HG03280 (cell line): Measurements from ENCODE around the gene OXER1.
A peak's percentile ranks its signal among the peaks of the same experiment; 100 is the strongest.

Experiments
- ATAC-seq: cut with Tn5 transposase; IDR thresholded peaks from one replicate; pipeline ENCODE4 v1.9.1; 2021; ENCODE audit warnings: mild to moderate bottlenecking, moderate library complexity; ENCODE audit not compliant: unreplicated experiment

OXER1 gene, protein sequence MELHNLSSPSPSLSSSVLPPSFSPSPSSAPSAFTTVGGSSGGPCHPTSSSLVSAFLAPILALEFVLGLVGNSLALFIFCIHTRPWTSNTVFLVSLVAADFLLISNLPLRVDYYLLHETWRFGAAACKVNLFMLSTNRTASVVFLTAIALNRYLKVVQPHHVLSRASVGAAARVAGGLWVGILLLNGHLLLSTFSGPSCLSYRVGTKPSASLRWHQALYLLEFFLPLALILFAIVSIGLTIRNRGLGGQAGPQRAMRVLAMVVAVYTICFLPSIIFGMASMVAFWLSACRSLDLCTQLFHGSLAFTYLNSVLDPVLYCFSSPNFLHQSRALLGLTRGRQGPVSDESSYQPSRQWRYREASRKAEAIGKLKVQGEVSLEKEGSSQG

GRCh38 chr2:42764096-42764495, at the start of gene OXER1:
Gene OXER1 (minus strand): TSS chr2:42764135. CDS start chr2:42764062, 73 bp downstream.
- no peak for ATAC-seq

- no peak for ATAC-seq
These were observed 49.1 kb upstream of the OXER1 start for GRCh38 chr2:42812899-42813479.

- no peak for ATAC-seq
These were observed 47.3 kb upstream of the OXER1 start for GRCh38 chr2:42810971-42811811.

DNA sequence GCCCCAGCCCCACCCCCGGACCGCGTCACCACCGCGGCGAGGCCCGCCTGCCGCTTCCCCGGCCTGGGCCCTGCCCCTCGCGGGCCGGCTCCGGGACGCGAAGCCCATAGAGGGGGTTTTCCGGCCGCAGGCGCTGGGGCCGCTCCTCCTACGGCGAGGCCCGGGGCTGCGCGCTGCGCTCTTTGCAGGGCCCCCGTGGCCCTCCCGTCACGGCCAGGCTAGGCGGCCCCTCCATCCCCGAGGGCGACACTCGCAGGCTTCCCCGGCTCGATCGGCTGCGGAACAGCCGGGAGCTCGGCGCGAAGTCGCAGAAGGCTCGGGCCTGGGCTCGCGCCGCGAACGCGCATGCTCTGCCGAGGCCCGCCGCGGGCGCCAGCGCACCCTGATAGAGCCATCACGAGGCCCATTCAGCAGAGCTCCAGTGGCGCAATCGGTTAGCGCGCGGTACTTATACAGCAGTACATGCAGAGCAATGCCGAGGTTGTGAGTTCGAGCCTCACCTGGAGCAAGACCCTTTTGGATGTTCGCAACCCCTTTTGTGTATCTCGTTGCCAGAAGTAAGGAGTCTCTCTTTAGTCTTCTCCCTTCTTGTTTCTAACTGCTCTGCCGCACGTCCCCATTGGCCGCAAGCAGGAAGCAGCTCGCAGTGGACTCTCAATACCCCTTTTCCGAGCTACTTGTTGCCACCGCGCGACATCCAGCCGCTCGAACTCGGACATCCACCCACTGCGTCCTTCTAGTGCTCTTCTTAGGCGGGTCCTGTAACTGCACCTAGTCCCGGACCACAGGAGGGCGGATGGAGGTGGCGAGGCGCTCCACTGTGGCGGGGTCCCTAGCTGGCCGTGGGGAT, 46.4 kb upstream of the OXER1 start:
- ATAC-seq = peak; percentile 73

- ATAC-seq = no peak
These were observed 45.8 kb upstream of the OXER1 start for GRCh38 chr2:42809819-42810120.

GRCh38 chr2:42809131-42809818, 45.3 kb upstream of the OXER1 start:
- ATAC-seq = no peak

DNA sequence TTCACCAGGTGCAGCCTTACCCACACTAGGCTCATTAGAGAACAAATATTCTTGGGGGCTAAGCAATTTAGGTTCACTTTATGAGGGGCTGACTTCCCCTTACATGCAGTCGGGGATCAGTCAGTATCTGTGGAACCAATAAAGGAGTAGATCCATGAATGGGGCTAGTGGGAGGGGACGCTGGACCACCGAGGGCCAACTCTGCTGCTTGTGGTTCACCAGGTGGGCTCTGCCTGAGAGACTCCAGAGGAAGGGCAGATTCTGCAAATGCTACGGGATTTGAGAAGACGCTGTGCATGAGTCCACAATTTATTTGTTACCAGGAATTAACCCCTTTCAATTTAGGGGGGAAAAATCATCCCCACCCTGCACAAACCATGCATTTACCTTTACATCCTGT, 44.4 kb upstream of the OXER1 start:
- no peak for ATAC-seq

- ATAC-seq = no peak
These were observed 42.9 kb upstream of the OXER1 start for GRCh38 chr2:42806786-42807185.

GRCh38 chr2:42804891-42805290, 41.0 kb upstream of the OXER1 start:
- no peak for ATAC-seq

- ATAC-seq = no peak
These were observed 40.4 kb upstream of the OXER1 start for GRCh38 chr2:42804338-42804737.

GRCh38 chr2:42802150-42802549, 38.2 kb upstream of the OXER1 start:
- no peak for ATAC-seq

DNA sequence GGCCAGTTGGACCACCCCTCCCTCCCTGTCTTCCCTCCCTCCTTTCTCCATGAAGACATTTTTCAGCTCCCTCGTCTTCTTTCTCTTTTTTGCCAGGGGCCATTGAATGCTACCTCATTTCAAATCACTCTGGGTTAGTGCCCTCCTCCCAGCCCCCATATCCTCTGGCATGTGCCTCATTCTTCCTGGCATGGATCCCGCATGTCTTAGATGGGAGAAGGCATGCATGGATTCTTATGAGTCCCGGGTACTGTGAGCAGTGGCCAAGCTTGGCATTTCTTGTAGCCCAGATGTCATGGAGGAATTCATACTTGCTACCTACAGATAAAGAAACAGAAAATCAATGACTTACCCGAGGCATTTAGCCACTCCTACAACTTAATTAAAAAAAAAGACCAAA, 37.4 kb upstream of the OXER1 start:
- no peak for ATAC-seq

DNA sequence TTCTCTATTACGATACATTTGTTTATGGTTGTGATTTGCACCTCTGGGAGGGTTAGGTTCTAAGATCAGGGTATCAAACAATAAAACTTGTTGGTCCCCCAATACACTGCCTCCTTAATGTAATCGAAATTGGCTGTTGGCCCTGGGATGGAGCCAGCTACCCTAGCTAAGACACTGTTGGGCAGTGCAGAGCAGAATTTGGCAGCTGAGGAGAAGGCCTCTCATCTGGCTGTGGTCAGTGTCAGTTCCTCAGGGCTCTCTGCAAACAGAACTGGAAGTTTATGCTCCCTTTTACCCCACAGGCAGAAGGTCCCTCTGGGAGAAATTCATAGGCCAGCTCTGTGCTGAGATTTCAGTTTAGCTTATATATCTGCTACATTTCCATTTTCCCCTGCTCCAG, 37.0 kb upstream of the OXER1 start:
- no peak for ATAC-seq

GRCh38 chr2:42800461-42800962, 36.6 kb upstream of the OXER1 start:
- ATAC-seq = no peak

DNA sequence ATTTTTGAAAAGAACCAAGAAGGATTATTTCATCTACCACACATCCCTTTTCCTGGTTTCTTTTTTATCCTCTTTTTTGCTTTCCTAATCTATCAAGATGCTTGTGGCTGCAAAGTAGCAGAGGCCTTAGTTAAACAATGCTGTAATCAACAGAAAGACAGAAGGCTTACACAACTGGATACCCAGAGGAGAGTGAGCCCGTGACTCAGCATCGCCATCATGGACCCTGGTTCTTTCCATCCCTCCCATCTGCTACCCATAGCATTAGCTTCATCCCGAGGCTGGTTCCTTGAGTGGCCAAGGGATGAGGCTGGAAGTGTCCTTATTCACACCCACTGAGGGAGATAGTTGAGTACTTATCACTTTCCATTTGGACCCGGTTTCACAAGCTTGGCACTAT, 35.9 kb upstream of the OXER1 start:
- ATAC-seq = no peak

- ATAC-seq = no peak
These were observed 33.3 kb upstream of the OXER1 start for GRCh38 chr2:42797281-42797680.

- peak; percentile 32 for ATAC-seq
These were observed 32.7 kb upstream of the OXER1 start for GRCh38 chr2:42796427-42797248.

DNA sequence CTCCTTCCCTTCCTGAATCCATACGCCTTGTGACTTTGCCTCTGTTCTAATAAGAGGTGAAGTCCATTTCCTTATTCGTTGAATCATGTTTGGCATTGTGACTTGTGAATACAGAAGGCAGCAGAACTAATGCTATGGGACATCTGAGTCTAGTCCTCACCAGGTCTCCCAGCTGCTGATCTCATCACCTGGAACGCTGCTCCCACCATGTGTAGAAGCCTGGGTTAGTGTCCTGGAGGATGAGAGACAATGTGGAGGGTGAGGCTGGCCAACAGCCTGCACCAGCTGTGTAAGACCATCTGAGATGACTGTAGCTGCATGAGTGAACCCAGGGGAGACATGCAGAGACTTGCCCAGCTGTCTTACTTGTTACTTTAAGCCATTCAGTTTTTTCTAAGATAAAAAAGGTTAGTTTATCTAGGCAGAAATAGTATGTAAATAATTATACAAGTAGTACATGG, 31.9 kb upstream of the OXER1 start:
- peak; percentile 31 for ATAC-seq

- ATAC-seq = no peak
These were observed 31.3 kb upstream of the OXER1 start for GRCh38 chr2:42795275-42795674.
